CD14-positive monocyte (primary cell): ENCODE results near the gene GATA3. TPM values are rescaled to one million over a fixed set of nuclear protein-coding genes. Genes with fewer than 3 reads are reported as not detected.

ENCODE experiments used
- DNase-seq, 3 donors: peaks; one replicate each; pipeline ENCODE4 v3.0.0-alpha.2; 2011 to 2022
- H2AFZ ChIP-seq: 2 replicates; pipeline ENCODE4 v1.6.0; 2012; ENCODE audit warnings: mild to moderate bottlenecking, low read depth, low read length, inconsistent platforms; ENCODE audit not compliant: insufficient read depth, poor library complexity, severe bottlenecking
- H3K27ac ChIP-seq, 2 donors: 1 replicate in 1 of 2; 2 replicates in 1 of 2; pipeline ENCODE4 v1.5.1; 2012 to 2013; ENCODE audit warnings: low read length in 2 of 2, control low read depth in 1 of 2, inconsistent platforms in 1 of 2, low read depth in 1 of 2, mild to moderate bottlenecking in 1 of 2
- H3K27me3 ChIP-seq, 2 donors: one replicate each; pipeline versions ENCODE4 v1.6.0 to v1.6.1; 2011 to 2013; ENCODE audit warnings: low read length in 2 of 2; ENCODE audit not compliant: control insufficient read depth in 2 of 2, insufficient read depth in 2 of 2
- H3K36me3 ChIP-seq, 2 donors: replicated peaks in 1 of 2; 1 replicate in 1 of 2; 2 replicates in 1 of 2; pipeline versions ENCODE4 v1.5.1 to v1.6.1; 2012 to 2013; ENCODE audit warnings: low read length in 2 of 2, control low read depth in 1 of 2, inconsistent platforms in 1 of 2, mild to moderate bottlenecking in 1 of 2; ENCODE audit not compliant: insufficient read depth in 2 of 2, control insufficient read depth in 1 of 2
- H3K4me1 ChIP-seq, 2 donors: 1 replicate in 1 of 2; 2 replicates in 1 of 2; pipeline versions ENCODE4 v1.5.1 to v1.6.1; 2012 to 2013; ENCODE audit warnings: low read length in 2 of 2, control low read depth in 1 of 2, inconsistent platforms in 1 of 2, mild to moderate bottlenecking in 1 of 2, moderate library complexity in 1 of 2; ENCODE audit not compliant: insufficient read depth in 2 of 2, control insufficient read depth in 1 of 2
- H3K4me2 ChIP-seq: replicated peaks from 2 replicates; pipeline ENCODE3; 2012; ENCODE audit warnings: low read length, moderate library complexity, mild to moderate bottlenecking; ENCODE audit not compliant: poor library complexity, severe bottlenecking; ENCODE audit errors: extremely low read depth
- H3K4me3 ChIP-seq, 3 experiments: fragments of 200-600 bp in 1 of 3; sonication (generic) in 1 of 3; replicated peaks in 1 of 3; 1 replicate in 2 of 3; 2 replicates in 1 of 3; pipeline ENCODE4 v1.5.1; 2011 to 2013; ENCODE audit warnings: low read length in 3 of 3, mild to moderate bottlenecking in 3 of 3, control low read depth in 2 of 3, low read depth in 2 of 3, inconsistent platforms in 1 of 3, moderate library complexity in 1 of 3
- H3K79me2 ChIP-seq: 2 replicates; pipeline ENCODE4 v1.6.0; 2012; ENCODE audit warnings: mild to moderate bottlenecking, control low read depth, inconsistent platforms, low read length, moderate library complexity; ENCODE audit not compliant: insufficient read depth
- H3K9ac ChIP-seq: 2 replicates; pipeline ENCODE4 v1.6.0; 2017; ENCODE audit warnings: low read length, mild to moderate bottlenecking; ENCODE audit not compliant: insufficient read depth, poor library complexity, severe bottlenecking
- H3K9me3 ChIP-seq, 2 donors: replicated peaks in 1 of 2; 1 replicate in 1 of 2; 2 replicates in 1 of 2; pipeline versions ENCODE4 v1.5.1 to v1.6.1; 2012 to 2013; ENCODE audit warnings: low read length in 2 of 2, control low read depth in 1 of 2; ENCODE audit not compliant: control insufficient read depth in 1 of 2, insufficient read depth in 1 of 2
- H4K20me1 ChIP-seq: 2 replicates; pipeline ENCODE4 v1.6.0; 2012; ENCODE audit warnings: mild to moderate bottlenecking, low read length, control low read depth, moderate library complexity; ENCODE audit not compliant: insufficient read depth
- H3K27ac Mint-ChIP-seq, 7 donors: one replicate each; pipeline ENCODE4 v1.8.0; 2020; ENCODE audit warnings: mild to moderate bottlenecking in 7 of 7, mixed read lengths in 7 of 7, moderate library complexity in 6 of 7, inconsistent platforms in 2 of 7
- H3K27me3 Mint-ChIP-seq, 3 donors: one replicate each; pipeline ENCODE4 v1.8.0; 2021 to 2022; ENCODE audit warnings: low read depth in 3 of 3, mild to moderate bottlenecking in 3 of 3, mixed read lengths in 3 of 3, moderate library complexity in 3 of 3, inconsistent platforms in 1 of 3
- H3K36me3 Mint-ChIP-seq, 2 donors: one replicate each; pipeline ENCODE4 v1.8.0; 2020; ENCODE audit warnings: mixed read lengths in 2 of 2, inconsistent platforms in 1 of 2, mild to moderate bottlenecking in 1 of 2
- H3K4me1 Mint-ChIP-seq: one replicate; pipeline ENCODE4 v1.8.0; 2020; ENCODE audit warnings: mild to moderate bottlenecking, mixed read lengths
- H3K4me3 Mint-ChIP-seq, 2 donors: one replicate each; pipeline ENCODE4 v1.8.0; 2020; ENCODE audit warnings: mild to moderate bottlenecking in 2 of 2, mixed read lengths in 2 of 2, moderate library complexity in 1 of 2
- H3K9me3 Mint-ChIP-seq, 7 donors: one replicate each; pipeline ENCODE4 v1.8.0; 2020 to 2022; ENCODE audit warnings: mixed read lengths in 7 of 7, mild to moderate bottlenecking in 6 of 7, moderate library complexity in 6 of 7, inconsistent platforms in 2 of 7
- CTCF ChIP-seq: fragments of 200-600 bp; IDR thresholded peaks from one replicate; pipeline ENCODE4 v1.8.0; 2022; ENCODE audit warnings: antibody characterized with exemption, mild to moderate bottlenecking
- WGBS: methylation state at CpG from one replicate; pipeline ENCODE4 v1.1.5; 2013; ENCODE audit warnings: missing lambda C conversion rate; ENCODE audit not compliant: insufficient coverage; 5-methylcytosine and 5-hydroxymethylcytosine counted together
- intact Hi-C, 2 donors: fragments of 100-400 bp; cut with micrococcal nuclease; formaldehyde crosslinking; loops; one replicate each; pipeline versions ENCODE4 v1.15.0 to v1.15.1; 2023
- polyA plus RNA-seq, 3 donors: library from polyadenylated mRNA; depleted of rRNA in 1 of 3; unstranded in 2 of 3; stranded (reverse) in 1 of 3; fragments of 300-500 nt in 2 of 3; fragments of >200 nt in 1 of 3; fragmentation: Illumina TruSeq in 2 of 3; gene quantifications; 1 replicate in 2 of 3; 2 replicates in 1 of 3; pipeline ENCODE4 v1.2.3, GENCODE V29; 2012 to 2021

Gene GATA3
- polyA plus RNA-seq, 3 donors: 0.07 to 0.08 TPM; not detected in 1

- peak overlapping the region in 1 of 7 donors; percentile 31 for H3K27ac Mint-ChIP-seq
- intact Hi-C loops: no loop called here
These were observed 30.8 kb downstream of the GATA3 start for GRCh38 chr10:8085251-8085650.

GRCh38 chr10:8086315-8086714, 31.8 kb downstream of the GATA3 start:
- whole genome bisulfite sequencing: 100% methylated on average over 1 of the region's 5 CpGs
- Histone ChIP-seq H4K20me1 (no peaks in the 10 kb centered on the region), H3K27me3 (no peaks in the 10 kb centered on the region), H3K79me2 (no peaks in the 10 kb centered on the region), H2AFZ (no peak overlapping the region), H3K36me3 (no peaks in the 10 kb centered on the region), H3K4me3 (no peak overlapping the region), H3K9me3 (no peaks in the 10 kb centered on the region), H3K4me1 (peaks cover 8 to 9% of the 10 kb centered on the region in 2 donors), H3K27ac (no peak overlapping the region), H3K9ac (no peak overlapping the region), H3K4me2 (no peak overlapping the region)
- H3K4me3 Mint-ChIP-seq: no peak overlapping the region
- peaks cover 0 to 4% (median 0%) of the 10 kb centered on the region in 7 donors for H3K9me3 Mint-ChIP-seq
- no peak for TF ChIP-seq CTCF
- H3K27me3 Mint-ChIP-seq: peaks cover 5 to 11% (median 8%) of the 10 kb centered on the region in 3 donors
- no peak overlapping the region for H3K27ac Mint-ChIP-seq
- DNase-seq: no peak
- intact Hi-C loops: no loop called here
- no peaks in the 10 kb centered on the region for H3K36me3 Mint-ChIP-seq
- peaks cover 20% of the 10 kb centered on the region for H3K4me1 Mint-ChIP-seq

More at GRCh38 chr10:8085251-8085650, 30.8 kb downstream of the GATA3 start:
- H4K20me1 ChIP-seq: no peaks in the 10 kb centered on the region
- no peak overlapping the region for H3K4me3 Mint-ChIP-seq
- no peaks in the 10 kb centered on the region for H3K79me2 ChIP-seq
- H3K9ac ChIP-seq: no peak overlapping the region
- peaks cover 0 to 4% (median 2%) of the 10 kb centered on the region in 7 donors for H3K9me3 Mint-ChIP-seq
- H2AFZ ChIP-seq: no peak overlapping the region
- WGBS: 70% methylated on average over 2 of the region's 4 CpGs
- no peaks in the 10 kb centered on the region for H3K36me3 ChIP-seq
- no peak for TF ChIP-seq CTCF
- H3K27me3 ChIP-seq: no peaks in the 10 kb centered on the region
- peaks cover 12% of the 10 kb centered on the region for H3K4me1 Mint-ChIP-seq
- peaks cover 5 to 13% (median 10%) of the 10 kb centered on the region in 3 donors for H3K27me3 Mint-ChIP-seq
- H3K9me3 ChIP-seq: no peaks in the 10 kb centered on the region
- H3K4me1 ChIP-seq: peaks cover 8 to 9% of the 10 kb centered on the region in 2 donors
- H3K4me2 ChIP-seq: no peak overlapping the region
- no peak overlapping the region for H3K27ac ChIP-seq
- no peaks in the 10 kb centered on the region for H3K36me3 Mint-ChIP-seq
- no peak for DNase-seq
- no peak overlapping the region for H3K4me3 ChIP-seq
